ENCODE data around the gene RHPN2.
"Not testable (repeated sequence)": the region's sequence is repeated elsewhere in the genome, so short reads cannot be mapped to it uniquely, and the experiment has no call there.

- TF ChIP-seq POLR2A (IDR thresholded peaks at IDR 0.05; ENCODE audit: low read length); GATA1 (IDR thresholded peaks at IDR 0.05; ENCODE audit: low read depth, low read length): not testable (repeated sequence)
These were observed 53.8 kb downstream of the RHPN2 start for GRCh38 chr19:33010891-33011290.
